ENCODE results near the gene HYAL3.

DNA sequence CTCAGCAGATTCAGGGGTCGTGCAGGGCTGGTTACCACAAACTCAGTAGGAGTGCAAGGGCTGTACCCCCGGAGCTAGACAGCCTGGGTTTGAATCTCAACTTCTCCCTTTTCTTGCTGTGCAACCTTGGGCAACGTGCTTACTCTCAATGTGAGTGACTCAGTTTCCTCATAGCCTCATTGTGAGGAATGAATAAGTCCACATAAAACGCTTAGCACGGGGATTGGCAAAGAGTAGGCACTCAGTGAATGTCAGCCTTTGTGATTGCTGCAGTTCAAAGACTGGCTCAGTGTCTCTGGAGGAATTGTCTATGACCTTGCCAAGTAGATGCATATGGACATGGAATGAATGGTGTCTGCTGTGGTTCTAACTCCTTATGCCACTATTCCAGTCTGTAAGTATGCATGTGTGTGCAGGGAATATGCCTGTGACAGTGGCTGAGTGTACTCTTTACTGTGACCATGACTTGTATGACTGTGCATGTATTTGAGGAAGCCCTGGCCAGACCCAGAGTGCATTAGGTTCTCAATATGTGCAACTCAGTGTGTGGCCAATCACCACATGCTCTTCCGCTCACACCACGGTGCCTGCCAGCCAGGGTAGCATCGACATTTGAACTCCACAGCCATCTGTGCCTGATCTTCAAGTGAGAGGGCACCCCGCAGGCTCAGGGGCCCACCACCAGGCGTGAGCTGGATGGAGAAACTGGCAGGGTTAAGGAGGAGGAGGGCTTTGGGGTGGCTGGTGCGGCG, 900 bp upstream of the HYAL3 start:
- TF ChIP-seq, protein P1, sequence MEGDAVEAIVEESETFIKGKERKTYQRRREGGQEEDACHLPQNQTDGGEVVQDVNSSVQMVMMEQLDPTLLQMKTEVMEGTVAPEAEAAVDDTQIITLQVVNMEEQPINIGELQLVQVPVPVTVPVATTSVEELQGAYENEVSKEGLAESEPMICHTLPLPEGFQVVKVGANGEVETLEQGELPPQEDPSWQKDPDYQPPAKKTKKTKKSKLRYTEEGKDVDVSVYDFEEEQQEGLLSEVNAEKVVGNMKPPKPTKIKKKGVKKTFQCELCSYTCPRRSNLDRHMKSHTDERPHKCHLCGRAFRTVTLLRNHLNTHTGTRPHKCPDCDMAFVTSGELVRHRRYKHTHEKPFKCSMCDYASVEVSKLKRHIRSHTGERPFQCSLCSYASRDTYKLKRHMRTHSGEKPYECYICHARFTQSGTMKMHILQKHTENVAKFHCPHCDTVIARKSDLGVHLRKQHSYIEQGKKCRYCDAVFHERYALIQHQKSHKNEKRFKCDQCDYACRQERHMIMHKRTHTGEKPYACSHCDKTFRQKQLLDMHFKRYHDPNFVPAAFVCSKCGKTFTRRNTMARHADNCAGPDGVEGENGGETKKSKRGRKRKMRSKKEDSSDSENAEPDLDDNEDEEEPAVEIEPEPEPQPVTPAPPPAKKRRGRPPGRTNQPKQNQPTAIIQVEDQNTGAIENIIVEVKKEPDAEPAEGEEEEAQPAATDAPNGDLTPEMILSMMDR (IDR thresholded peaks at IDR 0.05; ENCODE audit: low read depth, low read length, poor library complexity, severe bottlenecking): no peak
- TF ChIP-seq EZH2phosphoT487 (IDR thresholded peaks at IDR 0.05; ENCODE audit: borderline replicate concordance, low read length): no peak
